Glomerular visceral epithelial cell (primary cell): ENCODE results near the gene CD19.
"Not testable (repeated sequence)": the region's sequence is repeated elsewhere in the genome, so short reads cannot be mapped to it uniquely, and the experiment has no call there.

Experiments
- DNase-seq: peaks from one replicate; pipeline ENCODE4 v3.0.0-alpha.2; 2016; ENCODE audit errors: extremely low spot score

CD19 gene

GRCh38 chr16:28931801-28932225 lies at the start of gene CD19:
TSS of gene CD19 (plus strand) at chr16:28931971. CDS start at chr16:28932001, 30 bp downstream.
- DNase-seq, result no peak

- no peak for DNase-seq
These were observed 49.1 kb upstream of the CD19 start for GRCh38 chr16:28882551-28883160.

DNA sequence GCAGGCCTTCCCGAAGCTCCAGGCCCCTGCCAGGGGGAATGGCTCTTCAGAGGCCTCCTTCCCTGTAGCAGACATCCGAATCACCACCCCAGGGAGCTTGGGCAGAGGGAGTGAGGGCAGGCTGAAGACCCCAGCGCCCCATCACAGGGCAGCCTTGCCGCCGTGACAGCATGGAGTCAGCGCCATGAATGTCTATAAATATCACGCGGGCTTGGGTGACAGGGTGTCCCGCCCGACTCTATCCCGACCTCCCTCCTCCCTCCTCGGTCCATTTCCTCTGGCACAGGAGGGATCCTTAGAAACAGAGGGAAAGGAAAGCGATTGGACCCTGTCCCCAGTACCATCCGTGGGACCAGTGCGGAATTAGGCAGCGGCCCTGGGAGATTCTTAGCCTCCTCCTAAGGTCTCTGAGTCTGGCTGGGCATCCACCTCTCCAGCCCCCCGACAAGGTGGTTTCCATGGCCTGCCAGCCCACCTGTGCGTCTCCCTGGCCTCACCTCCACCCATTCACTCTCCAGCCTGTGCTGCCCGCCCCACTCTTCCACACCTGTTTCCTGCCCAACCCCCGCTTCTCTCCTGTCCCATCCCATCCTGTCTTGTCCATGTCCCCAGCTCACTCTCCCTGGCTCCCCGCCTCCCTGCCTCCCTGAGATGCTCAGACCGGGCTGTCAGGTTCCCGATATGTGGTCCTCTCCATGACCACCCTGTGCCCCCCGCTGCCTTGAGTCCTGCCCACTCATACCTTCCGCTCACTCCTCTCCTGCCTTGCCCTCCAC lies 48.4 kb upstream of the CD19 start:
- DNase-seq, result no peak

GRCh38 chr16:28884045-28884444 lies 47.7 kb upstream of the CD19 start:
- no peak for DNase-seq

DNA sequence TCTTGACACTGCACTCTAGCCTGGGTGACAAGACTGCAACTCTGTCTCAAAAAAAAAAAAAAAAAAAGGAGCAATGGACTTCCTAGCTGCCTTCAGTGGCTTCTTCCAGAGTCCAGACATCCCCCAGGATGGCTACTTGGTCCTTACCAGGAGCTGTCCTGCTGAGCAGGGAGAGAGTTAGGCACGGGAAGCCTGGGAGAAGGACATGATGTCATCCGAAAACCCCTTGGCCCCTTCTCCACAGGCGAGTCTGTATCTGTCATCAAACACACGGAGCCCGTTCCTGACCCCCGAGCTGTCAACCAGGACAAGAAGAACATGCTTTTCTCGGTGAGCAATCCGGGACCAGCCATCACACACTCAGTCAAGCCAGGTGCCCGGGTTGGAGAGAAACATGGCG lies 44.8 kb upstream of the CD19 start:
- no peak for DNase-seq

GRCh38 chr16:28890355-28890754 lies 41.4 kb upstream of the CD19 start:
- not testable (repeated sequence) for DNase-seq

- DNase-seq, result no peak
These were observed 39.5 kb upstream of the CD19 start for GRCh38 chr16:28891964-28892890.

GRCh38 chr16:28893291-28893690 lies 38.5 kb upstream of the CD19 start:
- DNase-seq, result no peak

- DNase-seq, result no peak
These were observed 36.2 kb upstream of the CD19 start for GRCh38 chr16:28895609-28896008.

DNA sequence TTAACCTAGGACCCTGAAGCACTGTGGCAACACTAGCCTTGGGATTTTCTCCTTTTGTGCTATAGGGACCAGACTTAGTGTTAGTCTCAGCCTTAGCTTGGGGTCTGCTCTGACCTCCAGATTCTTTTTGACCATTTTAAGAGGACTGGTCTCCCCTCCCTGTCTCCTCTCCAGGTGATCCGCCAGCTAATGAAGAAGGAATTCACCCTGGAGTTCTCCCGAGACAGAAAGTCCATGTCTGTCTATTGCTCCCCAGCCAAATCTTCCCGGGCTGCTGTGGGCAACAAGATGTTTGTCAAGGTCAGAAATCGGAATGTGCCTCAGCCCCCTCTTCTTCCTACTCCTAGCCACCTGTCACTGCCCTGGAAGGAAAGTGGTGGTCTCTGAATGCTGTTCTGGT lies 33.9 kb upstream of the CD19 start:
- no peak for DNase-seq

DNA sequence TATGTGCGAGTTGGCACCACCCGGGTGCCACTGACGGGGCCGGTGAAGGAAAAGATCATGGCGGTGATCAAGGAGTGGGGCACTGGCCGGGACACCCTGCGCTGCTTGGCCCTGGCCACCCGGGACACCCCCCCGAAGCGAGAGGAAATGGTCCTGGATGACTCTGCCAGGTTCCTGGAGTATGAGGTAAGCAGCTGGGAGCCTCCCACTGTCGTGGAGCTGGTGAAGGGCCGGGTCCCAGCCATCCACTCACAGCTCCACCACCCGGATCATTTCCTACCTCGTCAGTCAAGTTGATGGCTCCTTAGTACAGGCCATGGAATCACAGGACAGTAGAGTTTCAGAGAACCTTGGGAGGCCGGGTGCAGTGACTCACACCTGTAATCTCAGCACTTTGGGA lies 33.5 kb upstream of the CD19 start:
- DNase-seq, result no peak

DNA sequence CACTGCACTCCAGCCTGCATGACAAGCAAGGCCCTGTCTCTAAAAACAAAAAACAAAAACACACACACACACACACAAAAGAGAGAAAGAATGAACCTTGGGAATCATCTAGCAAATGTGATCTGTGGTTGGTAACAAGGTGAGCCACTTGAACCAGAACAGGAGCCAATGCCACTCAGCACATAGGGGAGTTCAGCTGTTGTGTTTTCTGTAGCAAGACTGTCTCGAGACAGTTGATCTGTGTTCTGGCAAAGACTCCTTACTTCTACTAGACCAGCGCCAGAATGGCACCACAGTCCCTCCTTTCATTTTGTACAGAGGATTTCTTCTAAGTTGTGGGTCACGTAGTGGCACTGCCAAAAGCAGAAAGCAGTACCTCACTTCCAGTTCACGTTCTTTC lies 32.8 kb upstream of the CD19 start:
- no peak for DNase-seq

DNA sequence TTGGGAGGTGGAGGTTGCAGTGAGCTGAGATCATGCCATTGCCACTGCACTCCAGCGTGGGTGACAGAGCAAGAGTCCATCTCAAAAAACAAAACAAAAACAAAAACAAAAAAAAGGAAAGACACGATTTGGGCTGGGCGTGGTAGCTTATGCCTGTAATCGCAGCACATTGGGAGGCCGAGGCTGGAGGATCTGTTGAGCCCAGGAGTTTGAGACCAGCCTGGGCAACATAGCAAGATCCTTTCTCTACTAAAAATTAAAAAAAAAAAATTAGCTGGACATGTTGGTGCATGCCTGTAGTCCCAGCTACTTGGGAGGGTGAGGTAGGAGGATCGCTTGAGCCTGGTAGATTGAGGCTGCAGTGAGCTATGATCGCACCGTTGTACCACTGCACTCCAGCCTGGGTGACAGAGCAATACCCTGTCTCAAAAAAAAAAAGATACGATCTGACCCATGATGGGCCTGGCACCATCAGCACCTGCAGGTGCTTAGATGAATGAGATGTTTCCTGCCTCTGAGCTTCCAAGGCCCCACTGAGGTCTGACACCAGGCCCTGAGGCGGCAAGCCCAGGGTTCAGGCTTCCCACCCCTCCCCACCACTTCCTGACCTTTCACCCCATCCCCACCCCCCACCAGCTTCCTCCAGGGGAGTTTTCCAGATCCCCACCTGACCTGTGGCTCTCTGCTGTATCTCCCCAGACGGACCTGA lies 31.7 kb upstream of the CD19 start:
- DNase-seq, result no peak

DNA sequence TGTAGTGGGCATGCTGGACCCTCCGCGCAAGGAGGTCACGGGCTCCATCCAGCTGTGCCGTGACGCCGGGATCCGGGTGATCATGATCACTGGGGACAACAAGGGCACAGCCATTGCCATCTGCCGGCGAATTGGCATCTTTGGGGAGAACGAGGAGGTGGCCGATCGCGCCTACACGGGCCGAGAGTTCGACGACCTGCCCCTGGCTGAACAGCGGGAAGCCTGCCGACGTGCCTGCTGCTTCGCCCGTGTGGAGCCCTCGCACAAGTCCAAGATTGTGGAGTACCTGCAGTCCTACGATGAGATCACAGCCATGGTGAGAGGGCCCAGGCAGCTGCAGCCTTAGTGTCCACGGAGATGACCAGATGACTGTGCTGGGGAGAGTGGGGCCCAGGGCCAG lies 31.2 kb upstream of the CD19 start:
- no peak for DNase-seq

GRCh38 chr16:28901862-28902261 lies 29.9 kb upstream of the CD19 start:
- DNase-seq, result no peak

GRCh38 chr16:28902909-28903308 lies 28.9 kb upstream of the CD19 start:
- DNase-seq, result no peak

GRCh38 chr16:28903344-28904042 lies 28.3 kb upstream of the CD19 start:
- no peak for DNase-seq

GRCh38 chr16:28904363-28904762 lies 27.4 kb upstream of the CD19 start:
- DNase-seq, result no peak

DNA sequence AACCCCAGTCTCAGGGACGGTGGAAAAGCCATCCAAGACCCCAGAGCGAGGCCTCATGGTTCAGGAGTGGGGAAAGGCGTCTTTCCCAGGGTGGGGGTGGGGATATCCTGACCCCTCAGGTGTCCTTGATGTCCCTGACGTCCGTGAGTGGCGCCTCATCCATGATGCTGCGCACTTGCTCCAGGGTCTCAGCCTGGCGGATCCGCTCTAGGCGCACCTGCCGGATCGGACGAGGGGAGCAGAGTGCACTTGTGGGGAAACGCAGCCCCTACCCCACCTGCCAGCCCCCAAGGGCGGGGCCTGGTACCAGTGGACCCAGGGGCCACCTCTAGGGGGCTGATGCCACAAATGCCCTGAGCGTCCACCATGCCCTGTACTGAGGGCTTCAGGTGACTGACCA lies 26.9 kb upstream of the CD19 start:
- no peak for DNase-seq

GRCh38 chr16:28905229-28905754 lies 26.5 kb upstream of the CD19 start:
- no peak for DNase-seq

- DNase-seq, result no peak
These were observed 25.9 kb upstream of the CD19 start for GRCh38 chr16:28905800-28906372.
